ENCODE data around the gene FFAR2. TPM values are rescaled to one million over a fixed set of nuclear protein-coding genes. Genes with fewer than 3 reads are reported as not detected.

Gene FFAR2
- total and polyA plus RNA-seq, 9 of the 15 experiments (the other 6 are each of a cell fraction or from before 2014, with no cell fraction given), result not detected

- Histone ChIP-seq H3K36me3 (ENCODE audit: control insufficient read depth, insufficient read depth, low read length) (no peaks in the 10 kb centered on the region), H3K79me2 (ENCODE audit: control insufficient read depth, insufficient read depth, low read length) (no peaks in the 10 kb centered on the region), H3K4me1 (replicated peaks in 1 of 2; ENCODE audit: control insufficient read depth in 2 of 2, insufficient read depth in 2 of 2, low read length in 2 of 2) (peaks cover 0 to 4% of the 10 kb centered on the region in 2 experiments; a peak in 2 of 5 replicates), H2AFZ (ENCODE audit: low read depth, low read length) (no peak overlapping the region), H3K4me2 (ENCODE audit: insufficient read depth, low read length) (no peak overlapping the region), H3K27me3 (ENCODE audit: control insufficient read depth in 2 of 2, insufficient read depth in 2 of 2, low read length in 2 of 2) (peaks cover 52 to 64% of the 10 kb centered on the region in 2 experiments), H3K9me1 (ENCODE audit: control insufficient read depth, insufficient read depth, low read length) (no peaks in the 10 kb centered on the region), H4K20me1 (replicated peaks; ENCODE audit: control insufficient read depth, insufficient read depth, low read length) (0 out of 2 replicates have a peak, but pooled peaks cover 1% of the 10 kb centered on the region), H3K4me3 (no peak overlapping the region), H3K27ac (ENCODE audit: extremely low read depth, low read depth, low read length) (no peak overlapping the region), H3K9ac (ENCODE audit: insufficient read depth in 1 of 2, low read depth in 2 of 2, low read length in 2 of 2) (no peak overlapping the region), H3K9me3 (replicated peaks; ENCODE audit: control insufficient read depth, insufficient read depth, low read depth, low read length) (no peaks in the 10 kb centered on the region)
- no peak for TF ChIP-seq DACH1 (IDR thresholded peaks at IDR 0.05; ENCODE audit: partially characterized antibody)
- TF ChIP-seq E4F1 (CRISPR knock-in tag; IDR thresholded peaks at IDR 0.05; ENCODE audit: borderline replicate concordance), result no peak
- TF ChIP-seq BACH1 (tag; IDR thresholded peaks at IDR 0.05), result no peak
- no peak for TF ChIP-seq NEUROD1 (IDR thresholded peaks at IDR 0.05; ENCODE audit: borderline replicate concordance, low read depth, low read length, partially characterized antibody)
- no peak for TF ChIP-seq HNRNPL (IDR thresholded peaks at IDR 0.05; ENCODE audit: low read depth, low read length)
- TF ChIP-seq ZNF57 (CRISPR knock-in tag; IDR thresholded peaks at IDR 0.05), result no peak
- TF ChIP-seq GATA2 (CRISPR knock-in tag; IDR thresholded peaks at IDR 0.05), result no peak
- TF ChIP-seq CBX1 (IDR thresholded peaks at IDR 0.05; ENCODE audit: low read depth), result no peak
- TF ChIP-seq ATF2 (CRISPR knock-in tag; IDR thresholded peaks at IDR 0.05), result no peak
- no peak for TF ChIP-seq SIN3B (IDR thresholded peaks at IDR 0.05; ENCODE audit: low read depth)
- no peak for TF ChIP-seq ZNF23 (CRISPR knock-in tag; IDR thresholded peaks at IDR 0.05)
- no peak for FAIRE-seq
- WGBS (ENCODE audit: insufficient coverage, low coverage, missing lambda C conversion rate), result 0% methylated on average over 7 of the region's 7 CpGs
- ChIA-PET POLR2A (interaction anchor here (2.1 kb wide), 1 partner anchor 14 kb away, joined by 9 read pairs; no protein-coding TSS in a partner anchor), CTCF (ENCODE audit: low intra/inter-chr PET ratio) (no interaction called here)
- in situ Hi-C loops (cut with MboI) (no loop called here), intact Hi-C loops (cut with micrococcal nuclease) (no loop called here)
- DNase-seq (ENCODE audit: extremely low read depth in 1 of 4, low spot score in 3 of 4), result no peak
- no TSS peak for BruUV-seq (replicated peaks)
- ATAC-seq, result no peak
Observed at GRCh38 chr19:35416331-35416730, 31.7 kb upstream of the FFAR2 start.
